Psoas muscle (tissue), 8 donors: ENCODE measurements around the gene CCDC154. TPM values are rescaled to one million over a fixed set of nuclear protein-coding genes. Genes with fewer than 3 reads are reported as not detected.

Experiments
- ATAC-seq, 4 donors: fragments of 200-7000 bp; cut with Tn5 transposase; one replicate each; pipeline ENCODE4 v1.9.1; 2020; ENCODE audit warnings: moderate library complexity in 3 of 4, mild to moderate bottlenecking in 2 of 4
- DNase-seq, 2 donors: peaks; one replicate each; pipeline ENCODE4 v3.0.0-alpha.2; 2020
- H3K27ac ChIP-seq: fragments of 200-600 bp; one replicate; pipeline ENCODE4 v1.8.0; 2022
- H3K27me3 ChIP-seq, 3 donors: fragments of 200-600 bp in 1 of 3; one replicate each; pipeline versions ENCODE4 v1.6.1 to v1.8.0; 2013 to 2022; ENCODE audit warnings: low read length in 2 of 3, mild to moderate bottlenecking in 2 of 3, moderate library complexity in 1 of 3; ENCODE audit not compliant: insufficient read depth in 3 of 3
- H3K36me3 ChIP-seq, 2 donors: fragments of 200-600 bp in 1 of 2; one replicate each; pipeline versions ENCODE4 v1.6.1 to v1.8.0; 2013 to 2022; ENCODE audit warnings: low read depth in 1 of 2, mild to moderate bottlenecking in 1 of 2, moderate library complexity in 1 of 2; ENCODE audit not compliant: insufficient read depth in 1 of 2
- H3K4me1 ChIP-seq: fragments of 200-600 bp; one replicate; pipeline ENCODE4 v1.8.0; 2022
- H3K4me3 ChIP-seq: fragments of 200-600 bp; one replicate; pipeline ENCODE4 v1.8.0; 2022; ENCODE audit warnings: mild to moderate bottlenecking
- H3K9me3 ChIP-seq: fragments of 200-600 bp; one replicate; pipeline ENCODE4 v1.8.0; 2022
- WGBS, 3 donors: extraction: QIAGEN DNeasy Blood & Tissue Kit; methylation state at CpG; one replicate each; pipeline versions ENCODE4 v1.1.6 to v1.1.7; 2013; 5-methylcytosine and 5-hydroxymethylcytosine counted together
- intact Hi-C, 2 donors: fragments of 100-400 bp; cut with DNase I; formaldehyde crosslinking; loops; one replicate each; pipeline versions ENCODE4 v1.11.0 to v1.14.2; 2022
- polyA plus RNA-seq, 3 donors: library from polyadenylated mRNA; stranded (reverse); fragments of 200-250 nt; gene quantifications; one replicate each; pipeline ENCODE4 v1.2.3, GENCODE V29; 2013
- total RNA-seq, 4 donors: library from RNA; stranded (reverse); fragmentation: NEBNext Ultra II Directional in 2 of 4; extraction: Animal tissue kit (Norgen Biotek cat#: 25700) in 2 of 4; gene quantifications; one replicate each; pipeline versions ENCODE4 v1.2.1 to v1.2.4, GENCODE V29; 2021 to 2023
- TF ChIP-seq, protein P1 (sequence below): fragments of 200-600 bp; IDR thresholded peaks from one replicate; pipeline ENCODE4 v1.8.0; 2022; ENCODE audit warnings: antibody characterized with exemption
- donor health status: healthy with polysubstance abuse.
- donor health status: DM: no; HTN: no; CAD: no; lungs with moderate emphysema.
- donor health status: Bipolar disorder and iron deficiency.
- donor health status: healthy.
- donor health status: DM: yes; HTN: yes; CAD: no.
- donor health status: DM: no; HTN: no; CAD: no.
- donor health status: DM: no; HTN: no; CAD: no.
- donor health status: DM: yes; HTN: yes; CAD: no.

The CCDC154 gene
- total and polyA plus RNA-seq, 7 donors: 0.21 to 1.5 (median 0.40) TPM; not detected in 1

DNA sequence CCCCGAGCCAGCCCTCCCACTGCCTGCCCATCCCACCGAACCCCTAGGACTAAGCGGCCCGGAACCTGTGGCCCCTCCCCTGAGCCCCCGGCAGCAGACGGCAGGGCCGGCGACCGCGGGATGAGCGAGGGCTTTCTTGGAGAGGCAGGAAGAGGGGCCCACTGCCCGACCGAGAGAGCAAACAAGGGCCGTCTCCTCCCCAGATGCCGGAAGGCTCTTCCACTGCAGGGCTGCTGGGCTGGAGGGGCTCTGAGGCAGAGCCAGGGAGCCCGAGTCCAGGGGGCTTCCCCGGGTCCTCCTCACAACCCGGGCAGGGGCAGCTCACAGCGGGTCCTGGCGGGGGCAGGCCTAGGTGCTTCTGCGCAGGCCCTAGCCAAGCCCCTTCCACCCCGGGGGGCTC lies 10.6 kb downstream of the CCDC154 start:
- no peak overlapping the region for H3K27ac ChIP-seq
- H3K4me3 ChIP-seq: no peak overlapping the region
- H3K27me3 ChIP-seq: no peaks in the 10 kb centered on the region
- H3K9me3 ChIP-seq: no peaks in the 10 kb centered on the region
- ATAC-seq (no peak), DNase-seq (no peak)
- no peaks in the 10 kb centered on the region for H3K4me1 ChIP-seq
- WGBS, 3 donors: 74 to 80% (median 74%) methylated on average over 18 to 22 of the region's 22 CpGs
- TF ChIP-seq, protein P1, sequence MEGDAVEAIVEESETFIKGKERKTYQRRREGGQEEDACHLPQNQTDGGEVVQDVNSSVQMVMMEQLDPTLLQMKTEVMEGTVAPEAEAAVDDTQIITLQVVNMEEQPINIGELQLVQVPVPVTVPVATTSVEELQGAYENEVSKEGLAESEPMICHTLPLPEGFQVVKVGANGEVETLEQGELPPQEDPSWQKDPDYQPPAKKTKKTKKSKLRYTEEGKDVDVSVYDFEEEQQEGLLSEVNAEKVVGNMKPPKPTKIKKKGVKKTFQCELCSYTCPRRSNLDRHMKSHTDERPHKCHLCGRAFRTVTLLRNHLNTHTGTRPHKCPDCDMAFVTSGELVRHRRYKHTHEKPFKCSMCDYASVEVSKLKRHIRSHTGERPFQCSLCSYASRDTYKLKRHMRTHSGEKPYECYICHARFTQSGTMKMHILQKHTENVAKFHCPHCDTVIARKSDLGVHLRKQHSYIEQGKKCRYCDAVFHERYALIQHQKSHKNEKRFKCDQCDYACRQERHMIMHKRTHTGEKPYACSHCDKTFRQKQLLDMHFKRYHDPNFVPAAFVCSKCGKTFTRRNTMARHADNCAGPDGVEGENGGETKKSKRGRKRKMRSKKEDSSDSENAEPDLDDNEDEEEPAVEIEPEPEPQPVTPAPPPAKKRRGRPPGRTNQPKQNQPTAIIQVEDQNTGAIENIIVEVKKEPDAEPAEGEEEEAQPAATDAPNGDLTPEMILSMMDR: no peak
- H3K36me3 ChIP-seq: peaks cover 0 to 7% of the 10 kb centered on the region in 2 donors
- intact Hi-C loops: loop anchor here in 1 of 2 donors (2.0 kb wide), 1 partner anchor 133 kb away; no protein-coding TSS in a partner anchor

DNA sequence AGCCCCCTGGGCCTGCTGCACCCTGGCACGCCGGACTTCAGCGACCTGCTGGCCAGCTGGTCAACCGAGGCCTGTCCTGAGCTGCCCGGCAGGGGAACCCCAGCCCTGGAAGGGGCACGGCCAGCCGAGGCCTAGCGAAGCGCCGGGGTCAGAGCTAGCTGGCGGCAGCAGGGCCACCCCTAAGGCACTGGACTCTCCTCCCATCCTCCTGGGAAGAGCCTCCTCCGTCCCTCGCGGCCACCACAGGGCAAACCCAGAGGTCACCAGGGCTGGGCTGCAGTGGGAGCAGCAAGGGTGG lies 11.1 kb downstream of the CCDC154 start:
- H3K4me1 ChIP-seq: no peaks in the 10 kb centered on the region
- intact Hi-C loops: no loop called here
- ATAC-seq (no peak), DNase-seq (no peak)
- no peak overlapping the region for H3K4me3 ChIP-seq
- no peaks in the 10 kb centered on the region for H3K9me3 ChIP-seq
- no peaks in the 10 kb centered on the region for H3K27me3 ChIP-seq
- 79 to 90% (median 86%) methylated on average over 10 to 14 of the region's 14 CpGs for WGBS, 3 donors
- TF ChIP-seq, protein P1: no peak
- H3K27ac ChIP-seq: no peak overlapping the region
- H3K36me3 ChIP-seq: peaks cover 0 to 7% of the 10 kb centered on the region in 2 donors

DNA sequence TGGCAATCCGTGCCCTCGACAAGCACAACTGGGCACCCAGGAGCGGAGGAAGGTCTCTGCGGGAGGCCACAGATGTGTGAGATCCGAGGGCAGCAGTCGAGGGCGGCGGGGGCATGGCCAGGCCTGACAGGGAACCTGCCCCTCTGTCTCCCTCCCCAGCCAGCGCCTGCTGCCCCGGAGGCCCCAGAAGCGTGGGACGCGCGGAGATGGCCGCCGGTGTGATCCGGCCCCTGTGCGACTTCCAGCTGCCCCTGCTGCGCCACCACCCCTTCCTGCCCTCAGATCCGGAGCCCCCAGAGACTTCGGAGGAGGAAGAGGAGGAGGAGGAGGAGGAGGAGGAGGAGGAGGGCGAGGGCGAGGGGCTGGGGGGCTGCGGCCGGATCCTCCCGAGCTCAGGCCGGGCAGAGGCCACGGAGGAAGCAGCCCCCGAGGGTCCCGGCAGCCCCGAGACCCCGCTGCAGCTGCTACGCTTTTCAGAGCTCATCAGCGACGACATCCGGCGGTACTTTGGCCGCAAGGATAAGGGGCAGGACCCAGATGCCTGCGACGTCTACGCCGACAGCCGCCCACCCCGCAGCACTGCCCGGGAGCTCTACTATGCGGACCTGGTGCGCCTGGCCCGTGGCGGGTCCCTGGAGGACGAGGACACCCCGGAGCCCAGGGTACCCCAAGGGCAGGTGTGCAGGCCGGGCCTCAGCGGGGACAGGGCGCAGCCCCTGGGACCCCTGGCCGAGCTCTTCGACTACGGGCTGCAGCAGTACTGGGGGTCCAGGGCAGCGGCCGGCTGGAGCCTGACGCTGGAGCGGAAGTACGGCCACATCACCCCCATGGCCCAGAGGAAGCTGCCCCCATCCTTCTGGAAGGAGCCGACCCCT lies 11.7 kb downstream of the CCDC154 start:
- H3K27ac ChIP-seq: no peak overlapping the region
- no peak for ATAC-seq

GRCh38 chr16:1431497-1432270 lies 12.7 kb downstream of the CCDC154 start:
- no peak for ATAC-seq
- 77 to 80% (median 77%) methylated on average over 20 of the region's 20 CpGs for WGBS, 3 donors

More for the DNA sequence above, 11.7 kb downstream of the CCDC154 start:
- no peaks in the 10 kb centered on the region for H3K27me3 ChIP-seq
- no peak for DNase-seq
- no peaks in the 10 kb centered on the region for H3K4me1 ChIP-seq
- peak overlapping the region; percentile 24 for H3K4me3 ChIP-seq
- H3K9me3 ChIP-seq: no peaks in the 10 kb centered on the region
- peaks cover 0 to 7% of the 10 kb centered on the region in 2 donors for H3K36me3 ChIP-seq
- TF ChIP-seq, protein P1: no peak
- 74 to 82% (median 76%) methylated on average over 41 to 63 of the region's 63 CpGs for WGBS, 3 donors
- intact Hi-C loops: no loop called here

More at GRCh38 chr16:1431497-1432270, 12.7 kb downstream of the CCDC154 start:
- intact Hi-C loops: no loop called here
- DNase-seq: no peak
- no peaks in the 10 kb centered on the region for H3K9me3 ChIP-seq
- H3K36me3 ChIP-seq: peaks cover 0 to 7% of the 10 kb centered on the region in 2 donors
- no peaks in the 10 kb centered on the region for H3K27me3 ChIP-seq
- H3K27ac ChIP-seq: no peak overlapping the region
- H3K4me3 ChIP-seq: peak overlapping the region; percentile 24
- H3K4me1 ChIP-seq: no peaks in the 10 kb centered on the region
- TF ChIP-seq, protein P1: no peak
